GM12878 (cell line): Measurements from ENCODE around the gene PCIF1. TPM values are rescaled to one million over a fixed set of nuclear protein-coding genes. Genes with fewer than 3 reads are reported as not detected.

Experiments used
- ATAC-seq: fragments of 200-7000 bp; cut with Tn5 transposase; 3 replicates; pipeline ENCODE4 v1.9.1; 2020; ENCODE audit warnings: mild to moderate bottlenecking, moderate library complexity
- BruUV-seq: library from RNA; stranded (reverse); fragments of 400-500 nt; replicated peaks from 2 replicates; lab custom pipeline; 2021; lab: Mats Ljungman, UMichigan
- CTCF ChIA-PET: fragments of 300-600 bp; sonication (Branson Sonifier 250); formaldehyde crosslinking; extraction: SDS; loops from one replicate; lab custom pipeline; 2021; ENCODE audit warnings: inconsistent platforms; lab: Yijun Ruan, JAX
- POLR2A ChIA-PET: fragments of 350-600 bp; formaldehyde crosslinking; extraction: SDS; loops from one replicate; lab custom pipeline; 2021; ENCODE audit warnings: inconsistent platforms; lab: Charles Lee
- RAD21 ChIA-PET: fragments of 300-600 bp; sonication (Branson Sonifier 250); formaldehyde crosslinking; loops from one replicate; lab custom pipeline; 2023; ENCODE audit warnings: antibody characterized with exemption; ENCODE audit not compliant: unreplicated experiment; lab: Charles Lee
- SMC1A ChIA-PET: fragments of 300-600 bp; sonication (Branson Sonifier 250); formaldehyde crosslinking; loops from one replicate; lab custom pipeline; 2023; ENCODE audit not compliant: unreplicated experiment, uncharacterized antibody; lab: Charles Lee
- DNase-seq: peaks from one replicate; pipeline ENCODE4 v3.0.0-alpha.2; 2011; ENCODE audit warnings: low read depth, low spot score
- FAIRE-seq: peaks from 3 replicates; lab custom pipeline; 2011; peaks lifted over from hg19 to GRCh38; lab: Jason Lieb, UNC
- H2AFZ ChIP-seq: 2 replicates; pipeline ENCODE4 v1.6.0; 2011; ENCODE audit warnings: low read depth, low read length, control low read depth; ENCODE audit not compliant: control insufficient read depth
- H3K27ac ChIP-seq: 2 replicates; pipeline ENCODE4 v1.5.1; 2011; ENCODE audit warnings: control low read depth; ENCODE audit not compliant: control insufficient read depth, insufficient read depth
- H3K27me3 ChIP-seq, 2 experiments: replicated peaks in 1 of 2; 2 replicates each; pipeline versions ENCODE4 v1.6.0 to v1.6.1; 2011; ENCODE audit warnings: low read length in 1 of 2; ENCODE audit not compliant: control insufficient read depth in 2 of 2, insufficient read depth in 2 of 2
- H3K36me3 ChIP-seq, 2 experiments: 2 replicates each; pipeline ENCODE4 v1.5.1; 2011; ENCODE audit warnings: low read length in 1 of 2; ENCODE audit not compliant: control insufficient read depth in 2 of 2, insufficient read depth in 2 of 2
- H3K4me1 ChIP-seq: 2 replicates; pipeline ENCODE4 v1.6.1; 2011; ENCODE audit warnings: mild to moderate bottlenecking, low read length, moderate library complexity, mixed read lengths; ENCODE audit not compliant: control insufficient read depth, insufficient read depth
- H3K4me2 ChIP-seq: 2 replicates; pipeline ENCODE4 v1.6.0; 2011; ENCODE audit warnings: control low read depth; ENCODE audit not compliant: control insufficient read depth, insufficient read depth
- H3K4me3 ChIP-seq: fragments of 200-600 bp; sonication (generic); 2 replicates; pipeline ENCODE4 v1.5.1; 2016
- H3K79me2 ChIP-seq: 2 replicates; pipeline ENCODE4 v1.6.0; 2011; ENCODE audit warnings: low read length; ENCODE audit not compliant: control insufficient read depth, insufficient read depth
- H3K9ac ChIP-seq: 2 replicates; pipeline ENCODE4 v1.8.0; 2011; ENCODE audit warnings: low read length, control low read depth, mixed read lengths; ENCODE audit not compliant: control insufficient read depth, insufficient read depth
- H3K9me3 ChIP-seq: replicated peaks from 3 replicates; pipeline ENCODE4 v1.5.1; 2011; ENCODE audit warnings: mild to moderate bottlenecking, low read length; ENCODE audit not compliant: control insufficient read depth, insufficient read depth
- H4K20me1 ChIP-seq: 2 replicates; pipeline ENCODE4 v1.6.0; 2011; ENCODE audit not compliant: control insufficient read depth, insufficient read depth
- ATF3 ChIP-seq: IDR thresholded peaks from 2 replicates; pipeline ENCODE4 v1.6.1; 2011; ENCODE audit warnings: low read depth, mild to moderate bottlenecking, low read length, moderate library complexity, borderline replicate concordance; ENCODE audit errors: extremely low read depth
- BCL11A ChIP-seq: IDR thresholded peaks from 2 replicates; pipeline ENCODE4 v1.6.1; 2011; ENCODE audit warnings: low read depth, low read length
- DPF2 ChIP-seq: fragments of 450-650 bp; IDR thresholded peaks from 2 replicates; pipeline ENCODE4 v1.6.1; 2017; ENCODE audit warnings: mild to moderate bottlenecking
- E2F8 ChIP-seq: fragments of 450-650 bp; IDR thresholded peaks from 2 replicates; pipeline ENCODE4 v1.6.1; 2018; ENCODE audit warnings: mild to moderate bottlenecking, low read depth, moderate library complexity; ENCODE audit not compliant: partially characterized antibody
- EGR1 ChIP-seq, 2 experiments: IDR thresholded peaks; 1 replicate in 1 of 2; 2 replicates in 1 of 2; pipeline ENCODE4 v1.6.1; 2011 to 2012; ENCODE audit warnings: low read depth in 2 of 2, low read length in 2 of 2, borderline replicate concordance in 1 of 2, mild to moderate bottlenecking in 1 of 2, moderate library complexity in 1 of 2
- ESRRA ChIP-seq: IDR thresholded peaks from 2 replicates; pipeline ENCODE4 v1.6.1; 2012; ENCODE audit warnings: mild to moderate bottlenecking, low read length, improper control_type of control experiment
- FOXM1 ChIP-seq: IDR thresholded peaks from 2 replicates; pipeline ENCODE4 v1.6.1; 2012; ENCODE audit warnings: low read depth, mild to moderate bottlenecking, inconsistent platforms, low read length, moderate library complexity
- HCFC1 ChIP-seq: fragments of 150-350 bp; IDR thresholded peaks from 2 replicates; pipeline ENCODE4 v1.6.1; 2014; ENCODE audit warnings: low read length
- MLLT1 ChIP-seq: fragments of 450-650 bp; IDR thresholded peaks from 2 replicates; pipeline ENCODE4 v1.6.1; 2016; ENCODE audit warnings: mild to moderate bottlenecking
- MTA2 ChIP-seq: fragments of 450-650 bp; IDR thresholded peaks from 2 replicates; pipeline ENCODE4 v1.6.1; 2016; ENCODE audit warnings: low read depth, mild to moderate bottlenecking, moderate library complexity
- NFXL1 ChIP-seq: fragments of 450-650 bp; IDR thresholded peaks from 2 replicates; pipeline ENCODE4 v1.6.1; 2017; ENCODE audit warnings: antibody characterized with exemption, mild to moderate bottlenecking, borderline replicate concordance
- NFYA ChIP-seq: IDR thresholded peaks from 2 replicates; pipeline ENCODE4 v1.6.1; 2011; ENCODE audit warnings: low read depth, mild to moderate bottlenecking, low read length, improper control_type of control experiment, borderline replicate concordance
- POLR2AphosphoS5 ChIP-seq: IDR thresholded peaks from 2 replicates; pipeline ENCODE4 v1.6.1; 2011; ENCODE audit warnings: mild to moderate bottlenecking, low read length, inconsistent platforms
- RFX5 ChIP-seq: IDR thresholded peaks from 2 replicates; pipeline ENCODE4 v1.6.1; 2011; ENCODE audit warnings: low read depth, low read length, improper control_type of control experiment
- RUNX3 ChIP-seq: IDR thresholded peaks from 2 replicates; pipeline ENCODE4 v1.6.1; 2012; ENCODE audit warnings: low read length, inconsistent platforms
- SMAD1 ChIP-seq: fragments of 450-650 bp; IDR thresholded peaks from 2 replicates; pipeline ENCODE4 v1.6.1; 2018; ENCODE audit warnings: mild to moderate bottlenecking, low read depth; ENCODE audit not compliant: partially characterized antibody
- ZNF274 ChIP-seq: IDR thresholded peaks from one replicate; pipeline ENCODE4 v1.8.0; 2011; ENCODE audit not compliant: insufficient read length, insufficient read depth
- ZNF384 ChIP-seq: IDR thresholded peaks from 2 replicates; pipeline ENCODE4 v1.6.1; 2012; ENCODE audit warnings: low read depth, mild to moderate bottlenecking, low read length, improper control_type of control experiment, borderline replicate concordance
- WGBS: methylation state at CpG from one replicate; pipeline ENCODE4 v1.1.6; 2016; ENCODE audit warnings: low lambda C conversion rate; ENCODE audit not compliant: insufficient replicate concordance, insufficient coverage; ENCODE audit errors: missing lambda C conversion rate; 5-methylcytosine and 5-hydroxymethylcytosine counted together
- in situ Hi-C: fragments of 300-500 bp; cut with MboI; formaldehyde crosslinking; loops from 9 replicates; pipeline ENCODE4 v1.14.3; 2018; ENCODE audit warnings: mixed read lengths
- intact Hi-C: fragments of 100-400 bp; cut with micrococcal nuclease; formaldehyde crosslinking; loops from one replicate; pipeline ENCODE4 v1.14.2; 2022; ENCODE audit not compliant: unreplicated experiment
- polyA plus RNA-seq, 11 experiments: library from polyadenylated mRNA; depleted of rRNA in 4 of 11; unstranded in 6 of 11; stranded (reverse) in 5 of 11; fragments of >200 nt; fragmentation: Nextera tagmentation in 4 of 11; fragmentation: Illumina TruSeq in 1 of 11; extraction: Ambion mirVana in 4 of 11; extraction: Trizol in 1 of 11; gene quantifications; 1 replicate in 1 of 11; 2 replicates in 10 of 11; pipeline versions ENCODE4 v1.2.1 to v1.2.3, GENCODE V29; 2011 to 2016; ENCODE audit warnings: inconsistent platforms in 2 of 11, missing spikeins in 2 of 11, low read depth in 1 of 11
- total RNA-seq, 4 experiments: library from RNA; depleted of rRNA in 3 of 4; stranded (reverse); fragments of >200 nt in 3 of 4; fragmentation: Illumina TruSeq in 1 of 4; extraction: Trizol in 1 of 4; gene quantifications; 2 replicates each; pipeline versions ENCODE4 v1.2.1 to v1.2.3, GENCODE V29; 2013 to 2021
- TF ChIP-seq, protein P1 (sequence below): IDR thresholded peaks from 2 replicates; pipeline ENCODE4 v1.6.1; 2012; ENCODE audit warnings: low read depth, low read length, improper control_type of control experiment

Gene PCIF1
- total and polyA plus RNA-seq, 10 of the 15 experiments (the other 5 are each of a cell fraction or from before 2014, with no cell fraction given): 8.4 to 32.9 (median 17.6) TPM

GRCh38 chr20:45940053-45940452 is 5.6 kb downstream of the PCIF1 start:
- Histone ChIP-seq H3K4me1 (no peaks in the 10 kb centered on the region), H3K79me2 (peaks cover 11% of the 10 kb centered on the region), H2AFZ (no peak overlapping the region), H4K20me1 (no peaks in the 10 kb centered on the region), H3K36me3 (peaks cover 26 to 29% of the 10 kb centered on the region in 2 experiments), H3K4me3 (no peak overlapping the region), H3K27me3 (no peaks in the 10 kb centered on the region), H3K27ac (no peak overlapping the region), H3K4me2 (no peak overlapping the region), H3K9me3 (no peaks in the 10 kb centered on the region), H3K9ac (no peak overlapping the region)
- DNase-seq: no peak
- BruUV-seq: no TSS peak
- ChIA-PET CTCF (interaction anchor here (1.0 kb wide), 1 partner anchor 22 kb away, joined by 3 read pairs; no protein-coding TSS in a partner anchor), POLR2A (interaction anchor here (0.5 to 1.0 kb wide), 3 partner anchors 9 to 39 kb away, joined by 3 to 4 read pairs (median 3); no protein-coding TSS in a partner anchor), SMC1A (no interaction called here), RAD21 (no interaction called here)
- in situ Hi-C loops (no loop called here), intact Hi-C loops (no loop called here)
- WGBS: 97% methylated on average over 3 of the region's 3 CpGs
- TF ChIP-seq POLR2AphosphoS5 (no peak), MTA2 (no peak), EGR1 (IDR thresholded peaks at IDR 0.05; ENCODE audit: borderline replicate concordance in 1 of 2, low read depth in 2 of 2, low read length in 2 of 2) (no peak), HCFC1 (no peak), E2F8 (no peak), MLLT1 (no peak), SMAD1 (no peak), ESRRA (no peak), BCL11A (no peak), RUNX3 (no peak), RFX5 (no peak), DPF2 (no peak), ZNF274 (no peak), NFYA (no peak), ZNF384 (no peak), NFXL1 (no peak), FOXM1 (no peak), ATF3 (no peak)
- TF ChIP-seq, protein P1, sequence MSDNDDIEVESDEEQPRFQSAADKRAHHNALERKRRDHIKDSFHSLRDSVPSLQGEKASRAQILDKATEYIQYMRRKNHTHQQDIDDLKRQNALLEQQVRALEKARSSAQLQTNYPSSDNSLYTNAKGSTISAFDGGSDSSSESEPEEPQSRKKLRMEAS: no peak
- FAIRE-seq: no peak
- ATAC-seq: no peak
